ENCODE data around the gene FNDC3B.

FNDC3B gene

DNA sequence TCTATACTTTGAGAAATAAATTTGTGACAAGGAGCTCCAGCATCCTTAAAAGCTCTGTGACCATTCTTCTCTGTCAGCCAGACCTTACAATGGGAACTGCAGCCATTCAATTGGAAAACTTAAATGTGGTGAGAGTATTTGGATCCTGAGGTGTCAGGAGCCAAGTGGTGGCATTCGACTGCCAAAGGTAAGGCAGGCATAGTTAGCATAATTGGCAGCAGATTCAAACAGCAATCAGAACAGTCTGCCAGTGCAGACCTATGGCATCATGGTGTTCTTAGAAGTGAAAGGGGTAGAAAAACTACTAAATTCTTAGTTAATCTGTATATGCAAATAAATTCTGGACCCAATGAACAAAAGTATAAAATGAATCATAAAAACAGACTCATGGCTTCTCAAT, 18.2 kb upstream of the FNDC3B start:
- no peaks in the 10 kb centered on the region for H3K9me3 Mint-ChIP-seq
- no peaks in the 10 kb centered on the region for H3K27me3 Mint-ChIP-seq
- no peak overlapping the region for H3K4me3 Mint-ChIP-seq
- peaks cover 2% of the 10 kb centered on the region for H3K36me3 Mint-ChIP-seq
- no peak overlapping the region for H3K27ac Mint-ChIP-seq
- H3K4me1 Mint-ChIP-seq = no peaks in the 10 kb centered on the region

DNA sequence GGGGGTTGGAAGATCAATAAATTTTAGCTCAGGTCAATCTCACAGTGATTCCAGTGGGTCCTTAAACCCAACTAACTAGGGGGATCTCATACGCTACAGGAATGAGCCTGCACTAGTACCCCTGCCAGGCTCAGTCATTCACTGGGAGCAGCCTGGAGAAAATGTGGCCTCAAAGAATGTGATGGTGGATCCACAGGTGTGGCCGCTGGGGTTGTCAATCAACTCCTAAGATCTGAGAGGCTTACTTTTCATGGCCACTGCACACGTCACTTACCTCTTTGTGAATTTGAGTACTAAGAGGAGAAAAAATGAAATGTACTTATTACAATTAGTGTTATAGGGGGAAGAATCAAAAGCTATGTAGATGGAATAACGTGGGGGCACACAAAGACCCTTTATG, 17.5 kb upstream of the FNDC3B start:
- H3K27me3 Mint-ChIP-seq = no peaks in the 10 kb centered on the region
- H3K9me3 Mint-ChIP-seq = no peaks in the 10 kb centered on the region
- no peak overlapping the region for H3K27ac Mint-ChIP-seq
- no peak overlapping the region for H3K4me3 Mint-ChIP-seq
- H3K4me1 Mint-ChIP-seq = no peaks in the 10 kb centered on the region
- H3K36me3 Mint-ChIP-seq = no peaks in the 10 kb centered on the region

DNA sequence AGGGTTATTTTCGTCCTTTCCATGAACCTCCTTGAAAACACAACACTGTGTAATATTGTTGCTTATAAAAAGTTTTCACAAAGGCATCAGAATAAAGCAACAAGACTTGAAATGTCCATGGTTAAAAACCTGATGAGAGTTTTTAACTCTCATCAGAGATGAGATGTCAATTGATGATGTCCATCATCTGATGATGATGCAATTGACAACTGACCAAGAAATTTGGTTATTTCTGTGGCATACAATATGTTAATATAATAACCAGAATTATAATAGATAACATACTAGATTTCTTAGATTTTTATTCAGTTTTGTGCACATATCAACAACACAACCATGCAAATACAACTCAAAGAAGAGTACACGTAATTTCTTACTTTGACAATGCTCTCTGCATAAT, 15.5 kb upstream of the FNDC3B start:
- no peak overlapping the region for H3K4me3 Mint-ChIP-seq
- no peaks in the 10 kb centered on the region for H3K27me3 Mint-ChIP-seq
- H3K9me3 Mint-ChIP-seq = no peaks in the 10 kb centered on the region
- H3K36me3 Mint-ChIP-seq = no peaks in the 10 kb centered on the region
- no peak overlapping the region for H3K27ac Mint-ChIP-seq
- no peaks in the 10 kb centered on the region for H3K4me1 Mint-ChIP-seq

DNA sequence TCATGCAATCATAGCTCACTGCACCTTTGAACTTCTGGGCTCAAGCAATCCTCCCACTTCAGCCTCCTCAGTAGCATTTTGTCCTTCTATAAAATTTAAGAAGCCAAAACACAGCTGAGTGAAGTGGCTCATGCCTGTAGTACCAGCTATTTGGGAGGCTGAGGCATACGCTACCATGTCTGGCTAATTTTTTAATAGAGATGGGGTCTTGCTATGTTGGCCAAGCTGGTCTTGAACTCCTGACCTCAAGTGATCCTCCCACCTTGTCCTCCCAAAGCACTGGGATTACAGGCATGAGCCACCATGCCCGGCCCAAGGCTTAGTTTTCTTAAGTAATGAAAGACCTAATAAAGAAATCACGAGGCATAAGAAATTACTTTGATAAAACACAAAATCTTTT, 14.7 kb upstream of the FNDC3B start:
- H3K27me3 Mint-ChIP-seq = no peaks in the 10 kb centered on the region
- no peak overlapping the region for H3K27ac Mint-ChIP-seq
- no peaks in the 10 kb centered on the region for H3K4me1 Mint-ChIP-seq
- H3K4me3 Mint-ChIP-seq = no peak overlapping the region
- H3K36me3 Mint-ChIP-seq = no peaks in the 10 kb centered on the region
- no peaks in the 10 kb centered on the region for H3K9me3 Mint-ChIP-seq

DNA sequence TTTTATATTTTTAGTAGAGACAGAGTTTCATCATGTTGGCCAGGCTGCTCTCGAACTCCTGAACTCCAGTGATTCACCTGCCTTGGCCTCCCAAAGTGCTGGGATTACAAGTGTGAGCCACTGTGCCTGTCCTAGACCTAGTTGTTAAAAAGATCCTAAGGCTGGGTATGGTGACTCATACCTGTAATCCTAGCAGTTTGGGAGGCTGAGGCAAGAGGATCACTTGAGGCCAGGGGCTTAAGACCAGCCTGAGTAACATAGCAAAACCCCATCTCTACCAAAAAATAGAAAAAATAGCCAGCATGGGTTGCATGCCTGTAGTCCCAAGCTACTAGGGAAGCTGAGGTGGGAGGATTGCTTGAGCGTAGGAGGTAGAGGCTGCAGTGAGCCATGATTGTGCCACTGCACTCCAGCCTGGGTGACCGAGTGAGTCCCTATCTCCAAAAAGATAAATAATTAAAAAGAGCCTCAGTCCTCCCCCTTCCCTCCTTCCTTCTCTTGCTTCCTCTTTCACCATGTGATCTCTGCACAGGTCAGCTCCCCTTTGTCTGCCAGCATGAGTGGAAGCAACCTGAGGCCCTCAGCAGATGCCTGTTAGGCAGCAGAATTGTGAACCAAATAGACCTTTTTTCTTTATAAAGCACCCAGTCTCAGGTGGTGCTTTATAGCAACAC, 9.8 kb upstream of the FNDC3B start:
- Mint-ChIP-seq H3K4me1 (no peaks in the 10 kb centered on the region), H3K9me3 (no peaks in the 10 kb centered on the region), H3K27me3 (no peaks in the 10 kb centered on the region), H3K36me3 (no peaks in the 10 kb centered on the region), H3K4me3 (no peak overlapping the region), H3K27ac (no peak overlapping the region)

DNA sequence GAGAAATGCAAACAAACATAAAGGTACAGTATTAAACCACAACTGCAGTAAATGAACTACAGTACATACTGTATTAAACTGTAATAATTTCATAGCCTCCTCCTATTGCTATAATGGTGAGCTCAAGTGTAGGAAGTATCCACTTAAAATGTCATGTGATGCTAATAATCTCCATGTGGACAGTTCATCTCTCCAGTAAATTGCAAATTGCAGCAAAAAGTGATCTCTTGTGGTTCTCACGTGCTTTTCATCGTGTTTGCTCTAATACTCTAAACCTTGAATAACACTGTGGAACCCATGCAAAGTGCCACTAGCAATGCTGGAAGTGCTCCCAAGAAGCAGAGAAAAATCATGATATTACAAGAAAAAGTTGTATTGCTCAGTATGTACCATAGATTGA, 9.2 kb upstream of the FNDC3B start:
- peaks cover 4% of the 10 kb centered on the region for H3K4me1 Mint-ChIP-seq
- no peak overlapping the region for H3K4me3 Mint-ChIP-seq
- H3K9me3 Mint-ChIP-seq = no peaks in the 10 kb centered on the region
- H3K27ac Mint-ChIP-seq = no peak overlapping the region
- H3K36me3 Mint-ChIP-seq = no peaks in the 10 kb centered on the region
- no peaks in the 10 kb centered on the region for H3K27me3 Mint-ChIP-seq

DNA sequence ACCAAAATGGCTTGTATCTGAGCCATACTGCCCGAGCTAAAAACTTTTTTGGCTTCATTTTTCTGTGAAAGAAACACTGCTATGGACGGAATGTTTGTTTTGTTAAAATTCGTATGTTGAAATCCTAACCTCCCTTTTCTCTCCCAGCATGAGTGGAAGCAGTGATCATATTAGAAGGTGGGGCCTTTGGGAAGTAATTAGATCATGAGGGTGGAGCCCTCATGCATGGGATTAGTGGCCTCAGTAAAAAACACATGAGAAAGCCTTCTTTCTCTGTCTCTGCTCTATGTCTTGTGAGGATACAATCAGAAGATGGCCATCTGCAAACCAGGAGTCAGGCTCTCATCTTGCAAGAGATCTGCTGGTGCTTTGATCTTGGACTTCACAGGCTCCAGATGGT, 7.4 kb upstream of the FNDC3B start:
- Mint-ChIP-seq H3K27me3 (no peaks in the 10 kb centered on the region), H3K4me3 (no peak overlapping the region), H3K27ac (no peak overlapping the region), H3K9me3 (no peaks in the 10 kb centered on the region), H3K36me3 (no peaks in the 10 kb centered on the region), H3K4me1 (peaks cover 8% of the 10 kb centered on the region)

DNA sequence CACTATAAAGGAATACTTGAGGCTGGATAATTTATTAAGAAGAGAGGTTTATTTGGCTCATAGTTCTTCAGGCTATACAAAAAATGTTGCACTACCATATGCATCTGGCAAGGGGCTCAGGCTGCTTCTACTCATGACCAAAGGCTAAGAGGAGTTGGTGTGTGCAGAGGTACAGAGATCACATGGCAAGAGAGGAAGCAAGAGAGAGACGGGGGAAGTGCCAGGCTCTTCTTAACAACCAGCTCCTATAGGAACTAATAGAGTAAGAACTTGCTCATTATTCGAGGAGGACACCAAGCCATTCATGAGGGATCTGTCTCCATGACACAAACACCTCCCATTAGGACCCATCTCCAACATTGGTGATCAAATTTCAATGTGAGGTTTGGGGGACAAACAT, 6.0 kb upstream of the FNDC3B start:
- no peak overlapping the region for H3K27ac Mint-ChIP-seq
- no peaks in the 10 kb centered on the region for H3K9me3 Mint-ChIP-seq
- peaks cover 12% of the 10 kb centered on the region for H3K4me1 Mint-ChIP-seq
- no peaks in the 10 kb centered on the region for H3K27me3 Mint-ChIP-seq
- no peaks in the 10 kb centered on the region for H3K36me3 Mint-ChIP-seq
- H3K4me3 Mint-ChIP-seq = no peak overlapping the region

DNA sequence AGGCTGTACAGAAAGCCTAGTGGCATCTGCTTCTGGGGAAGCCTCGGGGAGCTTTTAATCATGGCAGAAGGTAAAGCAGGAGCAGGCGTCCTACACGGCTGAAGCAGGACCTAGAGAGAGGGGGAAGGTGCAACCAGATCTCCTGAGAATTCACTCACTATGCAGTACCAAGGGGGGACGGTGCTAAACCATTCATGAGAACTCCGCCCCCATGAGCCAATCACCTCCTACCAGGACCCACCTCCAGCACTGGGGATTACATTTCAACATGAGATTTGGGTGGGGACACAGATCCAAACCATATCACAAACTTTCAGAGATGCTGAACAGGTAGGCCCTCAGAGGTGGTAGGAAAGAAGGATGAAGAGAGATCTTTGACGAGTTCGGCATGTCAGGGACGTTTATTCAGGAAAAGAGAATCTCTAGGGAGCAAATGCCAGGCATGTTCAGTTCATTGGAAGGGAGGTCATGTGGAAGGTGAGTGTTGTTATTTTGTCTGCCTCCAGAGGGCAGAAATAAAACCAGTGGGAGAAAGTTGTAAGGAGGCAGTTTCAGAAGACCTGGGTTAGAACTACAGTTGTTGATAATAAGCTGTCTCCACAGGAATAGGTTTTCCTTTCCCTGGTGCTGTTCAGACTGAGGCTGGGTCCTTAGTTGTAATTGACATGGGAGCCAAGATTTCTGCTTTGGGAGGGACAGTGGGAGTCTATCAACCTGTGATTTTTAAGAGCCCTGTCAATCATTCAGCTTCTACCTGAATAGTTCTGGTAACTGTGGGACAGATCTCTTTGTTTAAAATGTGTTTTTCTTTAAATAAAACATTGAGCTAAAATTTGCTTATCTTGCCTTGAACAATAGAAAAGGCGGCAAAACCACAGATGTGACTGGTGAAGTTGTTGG, 4.3 kb upstream of the FNDC3B start:
- peaks cover 22% of the 10 kb centered on the region for H3K4me1 Mint-ChIP-seq
- H3K4me3 Mint-ChIP-seq = no peak overlapping the region
- H3K36me3 Mint-ChIP-seq = no peaks in the 10 kb centered on the region
- peak overlapping the region; percentile 3 for H3K27ac Mint-ChIP-seq
- H3K9me3 Mint-ChIP-seq = no peaks in the 10 kb centered on the region
- no peaks in the 10 kb centered on the region for H3K27me3 Mint-ChIP-seq

DNA sequence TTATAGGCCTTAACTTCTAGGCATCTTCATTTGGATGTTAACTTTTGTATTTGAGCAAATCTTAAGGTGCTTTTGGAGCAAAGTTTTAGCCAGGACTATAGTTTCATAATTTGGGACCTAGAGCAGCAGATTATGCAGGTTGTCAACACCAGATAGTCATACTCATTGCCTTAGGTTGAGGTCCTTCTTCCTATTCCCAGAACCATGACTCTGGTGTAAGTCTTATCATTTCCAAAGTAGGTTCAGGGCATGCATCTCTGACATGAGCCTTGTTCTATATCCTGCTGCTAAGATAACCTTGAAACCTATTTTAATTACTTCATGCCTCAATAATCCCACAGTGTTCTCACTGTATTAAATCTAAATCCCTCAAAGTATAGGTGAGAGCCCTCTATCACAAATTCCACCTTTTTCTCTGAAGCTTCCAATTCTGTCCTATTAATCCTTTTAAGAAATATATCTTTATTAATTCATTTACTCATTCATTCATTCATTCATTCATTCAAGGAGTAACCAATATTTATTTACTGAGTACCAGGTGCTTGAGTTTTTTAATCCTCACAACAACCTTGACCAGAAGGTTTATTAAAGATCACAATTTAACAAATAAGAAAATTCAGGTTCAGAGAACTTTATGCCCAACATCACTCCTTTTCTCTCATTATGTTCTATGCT, 2.7 kb upstream of the FNDC3B start:
- no peak overlapping the region for H3K4me3 Mint-ChIP-seq
- H3K9me3 Mint-ChIP-seq = no peaks in the 10 kb centered on the region
- no peaks in the 10 kb centered on the region for H3K36me3 Mint-ChIP-seq
- peaks cover 30% of the 10 kb centered on the region for H3K4me1 Mint-ChIP-seq
- H3K27ac Mint-ChIP-seq = no peak overlapping the region
- H3K27me3 Mint-ChIP-seq = no peaks in the 10 kb centered on the region

DNA sequence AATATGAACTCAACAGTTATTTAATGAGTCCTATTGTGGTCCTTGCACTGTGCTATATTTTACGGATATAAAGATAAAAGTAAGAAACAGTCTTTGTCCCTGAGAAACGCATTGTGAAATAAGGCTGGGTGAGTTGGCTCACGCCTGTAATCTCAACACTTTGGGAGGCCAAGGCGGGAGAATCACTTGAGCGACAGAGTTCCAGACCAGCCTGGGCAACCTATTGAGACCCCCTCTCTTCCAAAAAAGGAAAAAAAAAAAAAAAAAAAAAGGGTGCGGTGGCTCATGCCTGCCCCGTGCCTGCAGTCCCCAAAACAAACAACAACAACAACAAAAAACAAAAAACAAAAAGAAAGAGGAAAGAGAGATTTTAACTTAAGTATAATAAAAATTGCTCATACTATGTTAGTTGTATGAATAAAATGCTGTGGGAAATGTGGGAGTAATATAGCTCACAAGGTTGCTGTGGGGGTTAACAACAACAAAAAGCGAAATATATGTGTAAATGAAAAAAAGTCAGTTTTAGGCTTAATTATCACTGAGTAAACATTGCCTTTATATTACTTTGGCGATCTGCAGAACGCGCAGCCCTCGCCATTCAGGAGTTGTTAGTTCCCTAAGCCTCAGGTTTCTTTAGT, 461 bp upstream of the FNDC3B start:
- peaks cover 2% of the 10 kb centered on the region for H3K36me3 Mint-ChIP-seq
- peak overlapping the region; percentile 99 for H3K27ac Mint-ChIP-seq
- H3K27me3 Mint-ChIP-seq = no peaks in the 10 kb centered on the region
- peaks cover 48% of the 10 kb centered on the region for H3K4me1 Mint-ChIP-seq
- peak overlapping the region; percentile 97 for H3K4me3 Mint-ChIP-seq
- no peaks in the 10 kb centered on the region for H3K9me3 Mint-ChIP-seq

DNA sequence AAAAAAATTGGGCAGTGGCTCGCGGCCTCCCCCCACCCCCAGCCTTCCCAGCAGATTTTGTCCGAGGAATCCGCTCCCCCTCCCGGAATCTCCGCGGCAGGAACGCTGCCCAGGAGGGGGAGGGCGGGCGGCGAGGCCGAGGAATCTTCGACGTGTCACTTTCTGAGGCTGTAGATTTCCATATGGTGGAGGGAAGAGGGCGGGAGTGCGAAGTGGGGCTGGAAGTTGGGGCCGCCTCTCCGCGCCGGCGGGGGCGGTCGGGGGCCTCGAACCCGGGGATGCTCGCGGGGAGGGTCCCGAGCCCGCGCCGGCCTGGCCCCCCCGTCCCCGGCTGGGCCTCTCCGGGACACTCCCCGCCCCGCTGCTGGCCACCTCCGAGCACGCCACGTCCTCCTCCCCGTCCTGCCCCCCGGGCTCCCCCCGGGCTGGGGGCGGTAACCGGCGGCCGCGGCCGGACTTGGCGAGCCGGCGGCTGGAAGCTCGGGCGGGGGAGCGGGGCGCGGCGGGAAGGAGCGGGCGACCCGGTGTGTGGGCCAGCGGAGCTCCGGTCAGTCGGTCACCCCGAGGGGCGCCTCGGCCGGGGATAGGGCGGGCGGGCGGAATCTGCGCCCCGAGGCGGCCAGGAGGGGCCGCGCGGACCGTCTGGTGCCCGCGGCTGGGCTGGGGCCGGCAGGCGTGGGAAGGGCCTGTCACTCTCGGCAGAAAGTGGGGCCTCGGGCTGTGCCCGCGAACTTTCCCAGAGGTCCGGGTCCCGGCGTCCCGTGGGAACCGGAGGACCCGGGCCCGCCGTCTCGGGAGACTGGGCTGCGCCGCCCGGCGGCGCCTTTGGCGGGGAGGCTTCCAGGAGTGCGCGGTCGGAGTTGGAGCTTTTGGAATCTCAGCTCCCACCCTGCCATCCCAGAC, 951 bp downstream of the FNDC3B start:
- Mint-ChIP-seq H3K9me3 (no peaks in the 10 kb centered on the region), H3K4me3 (peak overlapping the region; percentile 97), H3K4me1 (peaks cover 54% of the 10 kb centered on the region), H3K27ac (no peak overlapping the region), H3K36me3 (peaks cover 2% of the 10 kb centered on the region), H3K27me3 (no peaks in the 10 kb centered on the region)

DNA sequence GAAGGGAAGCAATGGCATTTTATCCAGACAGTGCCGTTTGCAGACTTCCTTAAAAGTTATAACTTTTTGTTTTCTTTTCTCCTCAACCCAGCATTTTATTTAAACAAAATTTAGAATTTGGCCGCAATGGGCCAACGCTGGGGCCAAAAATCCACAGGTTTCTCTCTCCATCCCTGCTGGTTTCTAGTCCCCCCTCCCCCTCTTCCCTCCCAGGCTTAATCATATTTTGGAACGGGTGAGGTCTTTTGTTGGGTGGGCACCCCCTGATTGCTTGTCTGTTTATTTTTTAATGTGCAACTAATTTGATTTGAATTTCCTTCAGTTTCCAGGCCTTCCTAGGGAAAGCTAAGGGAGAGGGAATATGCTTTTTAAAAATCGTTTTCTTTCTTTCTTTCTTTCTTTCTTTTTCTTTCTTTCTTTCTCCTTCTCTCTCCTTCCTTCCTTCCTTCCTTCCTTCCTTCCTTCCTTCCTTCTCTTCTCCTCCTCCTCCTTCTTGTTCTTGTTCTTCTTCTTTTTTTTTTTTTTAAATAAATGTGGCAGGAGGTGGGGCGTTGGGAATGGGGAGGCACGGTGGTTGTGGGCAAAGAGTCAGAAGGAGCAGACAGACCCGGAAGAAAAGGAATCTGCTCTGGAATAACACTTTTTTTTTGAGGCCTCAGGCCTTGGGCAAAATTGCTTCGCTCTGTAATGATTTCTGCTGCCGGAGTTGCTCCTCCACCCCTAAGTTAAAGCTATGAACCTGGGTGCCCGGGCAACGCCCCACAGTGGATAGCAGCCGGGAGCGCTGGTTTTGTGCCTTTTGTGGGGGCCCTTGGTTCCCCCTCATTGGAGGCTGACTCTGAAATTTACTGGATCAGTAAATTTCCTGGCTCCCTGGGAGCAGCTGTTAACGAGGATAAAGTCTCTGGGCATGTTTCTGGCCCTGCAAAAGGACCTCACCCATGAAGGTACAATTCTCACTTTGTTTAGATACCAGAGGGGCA, 1.9 kb downstream of the FNDC3B start:
- Mint-ChIP-seq H3K4me3 (peak overlapping the region; percentile 84), H3K36me3 (peaks cover 2% of the 10 kb centered on the region), H3K27ac (peak overlapping the region; percentile 77), H3K9me3 (no peaks in the 10 kb centered on the region), H3K4me1 (peaks cover 60% of the 10 kb centered on the region), H3K27me3 (no peaks in the 10 kb centered on the region)

DNA sequence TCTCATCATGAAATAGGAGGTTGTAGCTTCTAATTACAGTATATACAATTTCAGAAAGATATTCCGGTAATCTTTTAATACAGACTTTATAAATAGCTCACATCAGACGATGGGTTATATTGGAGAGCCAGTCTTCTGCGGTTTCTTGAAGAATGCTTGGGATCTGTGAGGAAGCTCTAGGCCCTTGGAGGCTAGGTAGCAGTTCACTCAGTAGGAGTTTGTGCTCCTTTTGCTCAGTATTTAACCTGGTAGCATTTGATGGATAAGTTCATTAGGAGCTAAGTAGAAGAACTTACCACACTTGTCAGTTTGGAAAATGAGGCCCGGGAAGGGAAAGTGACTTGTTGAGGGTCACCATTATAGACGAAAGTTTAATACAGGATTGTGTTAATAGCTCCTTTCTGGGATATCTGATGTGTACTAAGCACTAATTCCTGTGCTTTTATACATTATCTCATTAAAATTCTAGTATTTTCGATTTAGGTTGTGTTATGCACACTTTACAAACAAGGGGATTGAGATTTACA, 2.8 kb downstream of the FNDC3B start:
- peaks cover 67% of the 10 kb centered on the region for H3K4me1 Mint-ChIP-seq
- H3K4me3 Mint-ChIP-seq = peak overlapping the region; percentile 84
- H3K9me3 Mint-ChIP-seq = no peaks in the 10 kb centered on the region
- no peak overlapping the region for H3K27ac Mint-ChIP-seq
- no peaks in the 10 kb centered on the region for H3K27me3 Mint-ChIP-seq
- peaks cover 2% of the 10 kb centered on the region for H3K36me3 Mint-ChIP-seq
